HG03378 (cell line): ENCODE results near the gene ELOVL4.

Source experiments
- ATAC-seq: cut with Tn5 transposase; IDR thresholded peaks from one replicate; pipeline ENCODE4 v1.9.1; 2021; ENCODE audit warnings: mild to moderate bottlenecking, moderate library complexity; ENCODE audit not compliant: unreplicated experiment

ELOVL4 gene

GRCh38 chr6:79947191-79948186, at the start of gene ELOVL4:
ELOVL4 (minus strand) TSS chr6:79947553; CDS start chr6:79947279, 274 bp downstream.
- ATAC-seq = peak; percentile 28

GRCh38 chr6:79993911-79994309, 46.6 kb upstream of the ELOVL4 start:
- no peak for ATAC-seq

GRCh38 chr6:79993012-79993910, 45.9 kb upstream of the ELOVL4 start:
- ATAC-seq = no peak

- no peak for ATAC-seq
Observed at GRCh38 chr6:79989641-79990040, 42.3 kb upstream of the ELOVL4 start.

- ATAC-seq = no peak
Observed at GRCh38 chr6:79985128-79985527, 37.8 kb upstream of the ELOVL4 start.

DNA sequence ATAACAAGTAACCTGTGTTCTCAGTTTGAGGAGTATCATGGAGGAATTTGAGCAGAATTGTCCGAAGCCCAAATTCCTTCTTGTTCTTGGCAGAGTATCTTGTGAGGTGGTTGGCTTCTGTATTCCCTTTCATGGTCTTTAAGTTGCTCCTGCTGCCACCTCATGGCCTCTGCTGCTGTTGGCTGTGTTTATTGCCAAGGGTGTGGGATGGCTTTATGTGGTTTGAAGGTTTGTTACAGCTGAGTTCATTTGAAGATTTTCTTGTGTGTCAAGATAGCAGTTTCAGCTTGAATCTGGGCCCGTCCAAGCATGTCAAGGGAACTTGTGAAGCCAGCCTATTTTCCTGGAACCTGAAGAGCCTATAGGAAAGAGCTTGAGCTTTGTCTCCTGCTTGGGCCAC, 36.9 kb upstream of the ELOVL4 start:
- ATAC-seq = peak; percentile 49

- ATAC-seq = no peak
Observed at GRCh38 chr6:79981652-79982051, 34.3 kb upstream of the ELOVL4 start.

DNA sequence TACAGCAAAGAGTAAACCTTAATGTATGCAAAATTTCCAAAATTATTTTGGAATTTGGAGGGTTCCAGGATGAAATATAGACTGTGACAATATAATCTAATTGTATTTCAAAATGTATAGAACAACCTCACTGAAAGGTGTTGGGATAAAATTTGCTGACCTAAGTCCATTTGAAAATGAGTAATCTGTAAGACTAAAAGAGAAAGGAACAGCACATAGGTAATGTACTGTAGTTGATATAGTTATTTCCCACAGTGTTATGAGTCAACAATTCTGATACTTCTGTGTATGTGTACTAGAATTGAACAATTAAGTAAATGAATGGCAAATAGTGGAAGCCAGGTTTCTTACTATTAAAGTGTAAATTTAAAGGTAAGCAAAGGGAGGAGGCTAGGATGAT, 23.8 kb upstream of the ELOVL4 start:
- ATAC-seq = no peak

DNA sequence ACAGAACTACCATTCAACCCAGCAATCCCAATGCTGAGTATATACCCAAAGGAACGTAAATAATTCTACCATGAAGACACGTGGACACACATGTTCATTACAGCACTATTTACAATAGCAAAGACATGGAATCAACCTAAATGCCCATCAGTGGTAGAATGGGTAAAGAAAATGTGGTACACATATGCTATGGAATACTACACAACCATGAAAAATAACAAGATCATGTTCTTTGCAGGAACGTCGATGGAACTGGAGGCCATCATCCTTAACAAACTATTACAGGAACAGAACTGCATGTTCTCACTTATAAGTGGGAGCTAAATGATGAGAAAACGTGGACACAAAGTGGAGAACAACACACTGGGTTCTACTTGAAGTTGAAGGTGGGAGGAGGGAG, 22.4 kb upstream of the ELOVL4 start:
- no peak for ATAC-seq

GRCh38 chr6:79967178-79967577, 19.8 kb upstream of the ELOVL4 start:
- ATAC-seq = no peak

GRCh38 chr6:79964607-79965081, 17.3 kb upstream of the ELOVL4 start:
- ATAC-seq = no peak

- no peak for ATAC-seq
Observed at GRCh38 chr6:79954849-79955248, 7.5 kb upstream of the ELOVL4 start.

GRCh38 chr6:79949233-79949632, 1.9 kb upstream of the ELOVL4 start:
- peak; percentile 75 for ATAC-seq

DNA sequence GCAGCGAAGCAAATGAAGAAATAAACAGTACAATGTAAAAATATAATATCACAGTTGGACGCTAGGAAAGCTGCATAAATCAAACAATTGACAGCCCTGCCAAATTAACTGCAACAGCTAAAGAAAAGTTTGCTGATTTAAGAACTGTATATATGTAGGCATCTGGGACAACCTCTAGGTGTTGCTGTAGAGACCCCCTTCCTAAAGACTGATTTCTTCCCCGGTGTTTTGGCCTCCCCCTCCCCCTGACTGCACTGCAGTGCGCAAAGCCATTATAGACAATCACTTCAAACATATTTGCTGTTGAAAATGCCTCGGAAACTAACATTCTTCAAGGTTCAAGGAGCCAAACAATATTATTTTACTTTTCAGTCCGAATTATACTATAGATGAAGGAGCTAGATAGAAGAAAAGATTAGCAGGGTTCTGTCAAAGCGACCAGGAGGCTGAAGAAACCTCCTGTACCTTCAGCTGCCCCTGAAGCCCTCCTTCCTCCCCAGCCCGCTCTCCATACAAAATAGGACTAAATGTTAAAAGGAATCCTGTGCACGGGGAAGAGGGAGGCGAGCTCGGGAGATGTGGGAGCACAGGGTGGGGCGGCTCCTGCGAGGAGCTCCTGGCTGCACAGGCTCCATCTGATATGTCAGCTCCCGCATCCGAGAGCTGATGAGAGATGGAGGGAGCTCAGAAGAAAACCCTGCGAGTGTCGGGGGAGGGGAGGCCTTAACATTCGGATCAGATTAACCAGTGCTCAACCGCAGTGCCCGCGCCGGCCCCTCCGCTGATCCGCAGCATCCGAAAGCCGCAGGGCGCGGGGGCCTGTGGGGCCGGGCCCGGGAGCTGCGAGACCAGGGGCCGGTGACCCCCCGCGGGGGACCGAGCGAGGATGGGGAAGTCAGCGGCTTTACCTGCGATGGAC, 822 bp downstream of the ELOVL4 start:
- ATAC-seq = peak; percentile 33

GRCh38 chr6:79943133-79943532, 4.2 kb downstream of the ELOVL4 start:
- no peak for ATAC-seq

GRCh38 chr6:79941489-79942151, 5.7 kb downstream of the ELOVL4 start:
- ATAC-seq = no peak

DNA sequence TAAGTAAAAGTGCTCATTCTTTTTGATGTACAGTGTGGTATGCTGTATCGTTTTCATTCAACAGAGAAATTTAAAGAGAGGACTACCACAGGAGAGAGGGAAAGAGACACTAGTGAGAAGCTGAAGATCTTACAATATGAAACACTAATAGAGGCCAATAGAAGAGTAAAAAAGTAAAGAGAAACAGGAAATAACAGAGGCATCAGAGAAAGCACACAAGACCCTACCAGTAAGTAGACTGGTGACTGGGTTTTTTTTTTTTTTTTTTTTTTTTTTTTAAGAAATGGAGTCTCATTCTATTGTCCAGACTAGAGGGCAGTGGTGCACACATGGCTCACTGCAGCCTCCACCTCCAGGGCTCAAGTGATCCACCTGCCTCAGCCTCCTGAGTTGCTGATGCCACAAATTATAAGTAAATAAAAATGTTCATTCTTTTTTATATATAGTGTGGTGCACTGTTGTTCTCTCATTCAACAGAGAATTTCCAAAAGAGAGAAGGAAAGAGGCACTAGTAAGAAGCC, 18.8 kb downstream of the ELOVL4 start:
- no peak for ATAC-seq

DNA sequence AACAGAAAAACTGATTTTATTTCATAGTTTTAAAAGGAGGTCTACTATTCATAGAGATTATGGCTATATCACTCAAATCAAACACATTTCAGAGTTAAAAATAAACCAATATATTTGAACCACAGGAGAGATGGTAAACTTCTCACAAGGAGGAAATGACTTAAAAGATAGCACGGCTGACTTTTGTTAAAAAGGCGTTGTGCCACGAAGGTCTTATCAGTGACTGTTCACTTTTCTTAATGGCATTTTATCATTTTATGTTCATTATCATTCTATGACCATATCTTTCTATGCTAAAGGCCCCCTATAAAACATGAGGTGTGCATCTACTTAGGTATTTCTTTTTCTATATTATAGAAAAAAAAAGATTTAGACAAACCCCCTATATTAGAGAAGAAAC, 19.6 kb downstream of the ELOVL4 start:
- ATAC-seq = no peak

DNA sequence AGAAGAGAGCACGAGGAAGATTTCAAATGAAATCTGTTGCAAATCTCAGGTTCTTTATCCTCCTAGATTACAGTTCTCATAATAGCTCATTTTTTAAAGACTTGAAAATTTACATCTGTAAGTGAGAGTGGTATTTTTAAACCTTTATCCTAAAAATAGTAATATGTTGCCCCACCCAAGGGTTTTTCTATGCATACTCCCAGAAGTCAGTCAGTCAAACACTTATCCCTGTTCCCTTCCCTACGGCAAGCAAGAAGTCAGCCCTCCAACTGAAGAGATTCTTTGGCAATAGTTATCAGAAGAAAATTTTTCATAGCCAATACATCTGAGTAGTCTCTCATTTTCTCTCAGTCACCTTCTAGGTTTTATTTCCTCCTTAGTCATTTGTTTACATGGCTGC, 24.1 kb downstream of the ELOVL4 start:
- ATAC-seq = no peak

DNA sequence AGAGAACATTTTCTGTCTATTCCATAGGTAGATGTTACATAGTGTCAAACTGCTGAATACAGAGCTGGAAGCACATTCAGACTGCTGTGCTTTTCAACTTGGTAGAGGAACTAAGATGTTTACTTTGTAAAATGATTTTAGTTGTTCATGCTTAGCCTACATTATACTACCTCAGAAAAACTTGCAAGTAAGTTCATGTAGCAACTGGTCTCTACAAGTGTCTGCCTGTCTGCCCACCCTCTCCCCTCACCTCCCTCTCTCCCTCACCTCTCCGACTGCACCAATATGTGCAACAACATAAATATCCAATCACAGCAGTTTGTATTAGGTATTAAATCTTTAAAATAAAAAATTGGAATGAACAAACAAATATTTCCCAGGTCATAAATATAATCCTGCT, 25.3 kb downstream of the ELOVL4 start:
- no peak for ATAC-seq
